Measurements from ENCODE around the gene IZUMO4.

Gene IZUMO4

GRCh38 chr19:2145831-2146241, 49.1 kb downstream of the IZUMO4 start:
- peaks cover 31% of the 10 kb centered on the region for H3K4me1 ChIP-seq (ENCODE audit: insufficient read depth, low read length)
- H4K20me1 ChIP-seq (ENCODE audit: insufficient read depth, low read length), result peaks cover 61% of the 10 kb centered on the region
- no peaks in the 10 kb centered on the region for H3K9me3 ChIP-seq (ENCODE audit: insufficient read depth, low read length, severe bottlenecking)
- TF ChIP-seq CTCF (IDR thresholded peaks at IDR 0.05; ENCODE audit: borderline replicate concordance, extremely low read depth, low read length, poor library complexity, severe bottlenecking) (no peak), EZH2 (IDR thresholded peaks at IDR 0.05; ENCODE audit: borderline replicate concordance, low read depth, low read length, severe bottlenecking) (no peak)
- 0 out of 2 replicates have a peak overlapping the region, but pooled peaks have one; percentile 1 for H3K4me2 ChIP-seq (ENCODE audit: insufficient read depth, low read length)
- no peak overlapping the region for H3K27ac ChIP-seq (ENCODE audit: low read length)
- H3K4me3 ChIP-seq (ENCODE audit: low read depth in 1 of 2, low read length in 2 of 2), result no peak overlapping the region
- H3K36me3 ChIP-seq (ENCODE audit: insufficient read depth, low read length), result peaks cover 56% of the 10 kb centered on the region
- no peak overlapping the region for H3K9ac ChIP-seq (ENCODE audit: low read depth, low read length)
- peaks cover 96% of the 10 kb centered on the region for H3K79me2 ChIP-seq (ENCODE audit: insufficient read depth, low read length)
- ATAC-seq (ENCODE audit: insufficient read depth, low read depth), result no peak
- H2AFZ ChIP-seq (ENCODE audit: low read depth, low read length), result no peak overlapping the region
- H3K27me3 ChIP-seq (ENCODE audit: insufficient read depth, low read length, poor library complexity), result no peaks in the 10 kb centered on the region
- DNase-seq, result no peak

- TF ChIP-seq EZH2 (IDR thresholded peaks at IDR 0.05; ENCODE audit: borderline replicate concordance, low read depth, low read length, severe bottlenecking), result no peak
- no peak for TF ChIP-seq CTCF (IDR thresholded peaks at IDR 0.05; ENCODE audit: borderline replicate concordance, extremely low read depth, low read length, poor library complexity, severe bottlenecking)
- Histone ChIP-seq H3K9me3 (ENCODE audit: insufficient read depth, low read length, severe bottlenecking) (no peaks in the 10 kb centered on the region), H3K9ac (ENCODE audit: low read depth, low read length) (0 out of 2 replicates have a peak overlapping the region, but pooled peaks have one; percentile 7), H3K4me3 (ENCODE audit: low read depth in 1 of 2, low read length in 2 of 2) (peak overlapping the region in 1 of 2 experiments; percentile 9; a peak in 1 of 4 replicates), H3K27ac (ENCODE audit: low read length) (0 out of 2 replicates have a peak overlapping the region, but pooled peaks have one; percentile 20), H3K27me3 (ENCODE audit: insufficient read depth, low read length, poor library complexity) (no peaks in the 10 kb centered on the region), H2AFZ (ENCODE audit: low read depth, low read length) (no peak overlapping the region), H3K79me2 (ENCODE audit: insufficient read depth, low read length) (peaks cover 76% of the 10 kb centered on the region), H3K36me3 (ENCODE audit: insufficient read depth, low read length) (peaks cover 53% of the 10 kb centered on the region), H3K4me1 (ENCODE audit: insufficient read depth, low read length) (peaks cover 40% of the 10 kb centered on the region), H4K20me1 (ENCODE audit: insufficient read depth, low read length) (peaks cover 59% of the 10 kb centered on the region), H3K4me2 (ENCODE audit: insufficient read depth, low read length) (peak overlapping the region; percentile 32)
- no peak for ATAC-seq (ENCODE audit: insufficient read depth, low read depth)
- no peak for DNase-seq
Measured at GRCh38 chr19:2148482-2149135, 51.9 kb downstream of the IZUMO4 start.
